NCI-H128 (cell line): Measurements from ENCODE around the gene FAM13A.

ENCODE experiments used
- DNase-seq: peaks from one replicate; lab custom pipeline; 2025; ENCODE audit not compliant: unreplicated experiment; lab: John Stamatoyannopoulos, UW

The FAM13A gene

DNA sequence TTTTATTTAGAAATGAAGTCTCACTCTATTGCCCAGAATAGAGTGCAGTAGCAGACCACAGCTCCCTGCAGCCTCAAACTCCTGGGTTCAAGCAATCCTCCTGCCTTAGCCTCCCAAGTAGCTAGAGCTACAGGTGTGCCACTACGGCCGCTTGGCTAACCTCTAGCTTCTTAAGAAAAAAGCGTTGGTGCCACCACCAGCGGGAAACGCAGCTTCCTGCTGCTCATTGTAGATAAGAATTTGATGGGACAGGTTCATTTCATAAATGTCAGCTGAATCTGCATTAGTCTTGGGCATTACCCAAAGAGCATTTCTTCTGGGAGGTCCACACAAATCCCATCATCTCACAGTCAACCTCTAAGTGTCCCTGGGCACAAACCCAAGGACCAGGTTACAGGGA, 326.2 kb downstream of the FAM13A start:
- DNase-seq: no peak

GRCh38 chr4:88729146-88729760, 327.7 kb downstream of the FAM13A start:
- no peak for DNase-seq

- no peak for DNase-seq
Measured at GRCh38 chr4:88728146-88728545, 328.8 kb downstream of the FAM13A start.

GRCh38 chr4:88725986-88726385, 331.0 kb downstream of the FAM13A start:
- DNase-seq: no peak

GRCh38 chr4:88725143-88725542, 331.8 kb downstream of the FAM13A start:
- DNase-seq: no peak

DNA sequence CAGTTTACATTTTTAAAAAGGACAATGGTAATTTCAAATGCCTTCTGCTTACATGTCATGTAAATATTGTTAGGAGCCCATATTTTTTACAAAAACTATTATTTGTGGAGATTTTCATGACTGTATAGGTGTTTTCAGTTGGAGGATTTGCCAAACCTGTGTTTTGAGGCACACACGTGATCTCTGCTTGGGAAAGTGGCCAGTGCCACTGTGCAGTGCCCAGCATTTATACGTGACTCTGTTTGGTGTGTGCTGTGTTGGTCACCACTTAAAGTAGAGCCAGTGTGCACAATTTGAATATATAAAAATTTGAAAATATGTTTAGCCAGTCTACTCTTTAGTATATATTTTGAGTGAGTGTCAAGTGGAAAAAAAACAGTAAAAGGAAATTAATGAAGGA, 332.6 kb downstream of the FAM13A start:
- DNase-seq: no peak

DNA sequence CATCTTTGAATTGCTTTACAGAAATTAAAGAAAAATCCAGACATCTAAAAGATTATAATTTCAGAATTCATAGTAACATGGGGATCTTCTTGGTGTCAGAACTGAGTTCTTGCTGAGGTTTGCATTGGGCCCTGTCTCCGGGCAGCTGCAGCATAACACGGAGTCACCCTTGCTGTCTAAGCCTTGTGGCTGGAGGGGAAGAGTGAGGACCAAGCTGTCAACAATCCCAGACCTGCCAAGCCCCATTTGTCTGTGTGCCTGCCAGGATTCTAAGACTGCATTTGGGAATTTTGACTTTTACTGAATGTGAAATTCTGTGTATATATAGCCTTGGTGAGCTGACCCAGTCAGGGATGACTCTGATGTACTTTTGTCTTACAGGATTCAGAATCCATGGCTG, 334.2 kb downstream of the FAM13A start:
- DNase-seq: no peak

- DNase-seq: no peak
Measured at GRCh38 chr4:88722276-88722780, 334.7 kb downstream of the FAM13A start.

DNA sequence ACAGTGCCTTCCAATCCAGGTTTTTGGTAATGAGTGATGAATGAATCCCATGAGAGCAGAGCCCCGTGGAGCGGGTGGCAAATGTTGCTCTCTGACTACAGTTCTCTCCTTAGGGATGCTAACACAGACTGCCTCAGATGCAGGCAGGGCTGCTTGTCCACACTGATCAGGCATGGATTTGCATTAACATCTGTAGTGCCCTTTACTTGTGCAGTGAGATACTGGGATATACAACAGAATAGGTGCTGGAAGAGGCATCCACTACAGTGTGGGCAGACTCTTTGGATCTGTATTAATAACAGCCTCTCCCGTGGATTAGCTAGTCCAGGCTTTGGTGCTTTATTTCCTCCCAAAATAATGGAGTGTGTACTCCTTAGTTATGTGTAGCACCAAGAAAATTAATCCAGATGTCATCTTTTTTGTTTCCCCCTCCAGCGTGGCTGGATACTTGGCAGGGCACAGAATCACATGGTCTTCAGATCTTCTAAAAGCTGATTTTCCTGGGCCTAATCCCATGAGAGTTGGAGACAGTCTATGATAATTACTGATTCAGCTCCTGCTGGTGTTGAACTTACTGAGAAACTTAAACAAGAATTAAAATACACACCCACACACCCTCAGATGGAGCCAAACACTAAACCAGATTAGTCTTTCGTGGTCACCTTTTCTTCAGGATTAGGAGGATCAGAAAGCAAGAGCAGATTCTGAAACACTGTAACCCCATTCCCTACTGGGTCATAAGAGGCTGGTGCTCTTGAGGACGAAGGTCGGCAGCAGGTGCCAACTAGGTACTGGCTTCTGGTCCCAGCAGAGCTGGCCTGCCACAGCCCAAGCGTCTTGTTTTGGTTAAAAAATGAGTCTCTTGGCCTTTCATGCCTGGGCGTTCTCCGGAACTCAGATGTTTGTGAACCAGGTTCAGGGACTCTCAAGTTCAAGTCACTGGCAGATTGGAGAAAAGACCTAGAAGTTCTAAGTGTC, 336.2 kb downstream of the FAM13A start:
- DNase-seq: no peak

- no peak for DNase-seq
Measured at GRCh38 chr4:88719381-88719780, 337.6 kb downstream of the FAM13A start.

GRCh38 chr4:88718098-88718497, 338.9 kb downstream of the FAM13A start:
- DNase-seq: no peak

- DNase-seq: no peak
Measured at GRCh38 chr4:88713782-88714181, 343.2 kb downstream of the FAM13A start.

GRCh38 chr4:88709989-88710388, 347.0 kb downstream of the FAM13A start:
- DNase-seq: no peak

GRCh38 chr4:88706574-88706973, 350.4 kb downstream of the FAM13A start:
- DNase-seq: no peak

DNA sequence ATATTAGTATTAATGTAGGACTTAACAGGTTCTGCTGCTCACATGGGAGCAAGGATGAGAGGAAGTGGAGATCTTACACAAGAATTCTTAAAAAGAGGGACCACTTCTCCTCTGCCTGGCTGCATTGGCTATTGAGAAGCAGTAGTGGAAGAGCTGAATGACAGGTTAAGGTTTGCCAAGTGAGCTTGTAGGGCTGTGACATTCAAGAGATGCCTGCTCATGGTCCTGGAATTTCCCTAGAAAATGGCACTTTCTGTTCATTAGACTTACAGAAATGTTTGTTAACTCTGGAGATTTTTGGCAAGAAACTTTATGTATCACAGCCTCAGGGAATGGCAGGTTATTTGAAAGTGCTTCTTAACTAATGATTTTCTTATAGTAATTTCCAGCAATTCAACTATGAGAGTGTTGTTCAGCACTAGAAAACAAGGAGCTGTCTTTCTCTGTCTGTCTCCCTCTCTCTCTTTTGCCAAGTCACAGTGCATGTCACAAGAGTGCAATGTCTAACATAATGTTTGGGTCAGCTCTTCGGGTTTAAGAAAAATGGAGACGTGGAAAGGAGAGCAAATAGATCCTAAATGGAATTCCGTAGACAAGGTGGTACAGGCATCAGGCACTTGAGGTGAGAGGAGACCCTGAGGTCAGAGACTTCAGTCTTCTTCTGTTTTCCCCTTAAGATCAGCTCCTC, 351.0 kb downstream of the FAM13A start:
- DNase-seq: no peak

DNA sequence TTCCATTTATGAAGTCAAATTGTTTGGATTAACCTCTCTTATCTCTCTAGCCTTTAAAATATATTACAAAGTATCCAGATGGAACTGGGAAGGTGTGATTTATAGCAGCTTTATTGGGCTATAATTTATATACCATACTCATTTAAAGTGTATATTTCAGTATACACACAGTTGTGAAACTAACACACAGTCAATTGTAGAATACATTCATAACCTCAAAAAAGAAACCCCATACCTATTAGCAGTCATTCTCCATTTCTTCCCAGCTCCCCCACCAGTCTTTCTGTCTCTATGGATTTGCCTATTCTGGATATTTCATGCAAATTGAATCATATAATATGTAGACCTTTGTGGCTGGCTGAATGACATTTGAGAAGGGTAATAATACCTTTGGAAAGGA, 351.8 kb downstream of the FAM13A start:
- DNase-seq: no peak

DNA sequence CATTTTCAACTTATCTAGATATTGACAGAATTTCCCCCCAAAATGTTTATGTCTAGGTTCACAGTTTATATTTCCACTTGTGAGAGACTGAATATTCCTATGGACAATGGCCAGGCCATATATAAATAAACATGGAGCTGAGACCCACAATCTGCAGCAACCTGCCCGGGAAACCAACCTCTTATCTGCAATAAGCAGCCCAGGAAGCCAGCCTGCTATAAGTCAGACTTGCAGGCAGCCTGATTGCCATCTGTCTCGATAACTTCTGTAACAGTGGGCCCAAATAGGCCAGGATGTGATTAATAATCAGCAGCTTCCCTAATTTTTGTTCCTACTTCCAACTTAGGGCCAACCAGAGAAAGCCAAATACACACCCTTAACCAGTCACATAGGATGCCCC, 354.2 kb downstream of the FAM13A start:
- DNase-seq: no peak

- DNase-seq: no peak
Measured at GRCh38 chr4:88698519-88698918, 358.5 kb downstream of the FAM13A start.

DNA sequence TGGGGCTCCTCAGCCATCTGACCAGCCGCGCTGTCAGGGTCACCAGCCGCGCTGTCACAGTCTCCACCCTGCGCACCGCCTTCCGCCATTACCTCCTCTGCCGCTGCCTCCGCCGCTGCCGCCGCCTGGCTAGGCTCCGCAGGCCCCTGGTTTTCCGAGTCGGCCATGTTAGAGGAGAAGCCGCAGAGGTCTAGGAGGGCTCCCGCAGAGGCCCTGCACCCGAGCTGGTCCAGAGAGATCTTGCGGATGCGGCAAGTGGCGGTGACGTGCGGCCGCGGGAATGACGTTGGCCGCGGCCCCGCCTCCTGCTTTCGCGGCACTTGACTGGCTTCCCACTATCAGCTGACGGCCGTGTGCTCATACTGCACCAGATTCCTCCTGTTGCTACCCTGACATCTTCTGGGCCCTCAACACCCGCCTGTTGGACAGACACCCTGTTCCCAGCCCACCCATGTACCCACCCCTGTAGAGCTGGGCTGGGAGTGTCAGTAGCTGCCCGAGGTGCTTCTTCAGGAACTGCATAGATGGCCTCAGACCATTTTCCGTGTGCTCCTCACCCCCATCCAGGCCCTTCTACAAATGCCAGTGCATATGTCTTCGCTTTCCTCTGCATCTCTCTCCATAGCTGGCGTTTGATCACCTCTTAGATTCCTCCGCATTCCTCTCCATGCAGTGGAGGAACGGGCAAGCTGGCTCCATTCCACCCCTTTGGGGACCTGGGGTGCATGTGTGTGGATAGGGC, 359.2 kb downstream of the FAM13A start, which contains the start of gene NAP1L5:
Gene NAP1L5, minus strand, starts transcription at position 242 of the 742 bp plus-strand sequence. Its CDS starts 75 bp downstream, at position 167.
- no peak for DNase-seq

DNA sequence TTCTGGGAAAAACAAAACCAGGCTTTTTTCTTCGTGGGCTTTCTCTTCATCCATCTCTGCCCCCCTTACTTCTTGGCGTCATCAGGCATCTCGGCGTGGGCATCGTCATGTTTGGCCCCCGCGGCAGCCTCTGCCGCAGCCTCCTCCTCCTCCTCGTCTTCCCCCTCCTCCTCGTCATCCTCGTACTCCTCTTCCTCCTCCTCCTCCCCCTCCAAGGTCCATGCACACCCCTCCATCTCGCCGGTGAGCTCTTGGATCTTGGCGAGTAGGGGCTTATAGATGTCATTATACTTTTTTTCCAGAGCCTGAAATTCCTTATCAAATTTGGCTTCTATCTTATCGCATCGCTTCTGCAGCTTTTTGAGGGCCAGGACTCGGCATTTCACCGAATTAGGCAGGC, 359.8 kb downstream of the FAM13A start:
- no peak for DNase-seq

DNA sequence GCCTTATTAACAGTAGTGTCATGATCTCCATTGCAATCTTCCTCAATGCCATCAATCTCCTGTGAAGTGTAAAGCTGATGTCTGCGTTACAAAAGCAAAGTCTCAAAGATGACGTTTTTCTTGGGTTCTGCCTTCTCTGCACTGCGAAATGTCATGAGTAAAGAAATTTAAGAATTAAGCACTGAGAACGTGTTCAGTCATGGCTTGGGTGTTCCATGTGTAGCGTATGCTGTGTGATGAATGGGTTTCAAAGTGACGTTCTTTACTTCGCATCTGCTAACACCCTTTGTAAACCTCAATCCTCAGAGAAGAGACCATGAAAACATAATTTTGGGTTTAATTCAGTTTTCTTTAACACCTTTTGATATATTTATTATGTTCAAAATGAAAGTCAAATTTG, 360.4 kb downstream of the FAM13A start:
- DNase-seq: no peak
